Endothelial cell (in vitro differentiated cells): ENCODE measurements around the gene GABRG3. TPM values are rescaled to one million over a fixed set of nuclear protein-coding genes. Genes with fewer than 3 reads are reported as not detected.

Experiments
- DNase-seq: peaks from one replicate; pipeline ENCODE4 v3.0.0; 2021; ENCODE audit warnings: low spot score
- H3K27ac Mint-ChIP-seq: one replicate; pipeline ENCODE4 v1.8.0; 2021; ENCODE audit warnings: mixed read lengths, inconsistent platforms; ENCODE audit not compliant: unreplicated experiment
- H3K27me3 Mint-ChIP-seq: one replicate; pipeline ENCODE4 v1.8.0; 2021; ENCODE audit warnings: mild to moderate bottlenecking, moderate library complexity, mixed read lengths, inconsistent platforms; ENCODE audit not compliant: unreplicated experiment
- H3K36me3 Mint-ChIP-seq: one replicate; pipeline ENCODE4 v1.8.0; 2021; ENCODE audit warnings: mild to moderate bottlenecking, low read depth, mixed read lengths, inconsistent platforms; ENCODE audit not compliant: unreplicated experiment
- H3K4me1 Mint-ChIP-seq: one replicate; pipeline ENCODE4 v1.8.0; 2021; ENCODE audit warnings: mild to moderate bottlenecking, mixed read lengths, inconsistent platforms; ENCODE audit not compliant: unreplicated experiment
- H3K4me3 Mint-ChIP-seq: one replicate; pipeline ENCODE4 v1.8.0; 2021; ENCODE audit warnings: mild to moderate bottlenecking, mixed read lengths, inconsistent platforms; ENCODE audit not compliant: unreplicated experiment
- H3K9me3 Mint-ChIP-seq: one replicate; pipeline ENCODE4 v1.8.0; 2021; ENCODE audit warnings: mixed read lengths, inconsistent platforms; ENCODE audit not compliant: unreplicated experiment
- total RNA-seq: library from RNA; stranded (reverse); fragmentation: NEBNext Ultra II Directional; extraction: Animal tissue kit (Norgen Biotek cat#: 25700); gene quantifications from one replicate; pipeline ENCODE4 v1.2.1, GENCODE V29; 2021; ENCODE audit not compliant: unreplicated experiment
- TF ChIP-seq, protein P1 (sequence below): fragments of 200-600 bp; sonication (generic); IDR thresholded peaks from one replicate; pipeline ENCODE4 v1.5.0; 2021; ENCODE audit warnings: antibody characterized with exemption; ENCODE audit not compliant: unreplicated experiment

Gene GABRG3
- total RNA-seq, 1 donor from 2014 or later: 0.21 TPM

DNA sequence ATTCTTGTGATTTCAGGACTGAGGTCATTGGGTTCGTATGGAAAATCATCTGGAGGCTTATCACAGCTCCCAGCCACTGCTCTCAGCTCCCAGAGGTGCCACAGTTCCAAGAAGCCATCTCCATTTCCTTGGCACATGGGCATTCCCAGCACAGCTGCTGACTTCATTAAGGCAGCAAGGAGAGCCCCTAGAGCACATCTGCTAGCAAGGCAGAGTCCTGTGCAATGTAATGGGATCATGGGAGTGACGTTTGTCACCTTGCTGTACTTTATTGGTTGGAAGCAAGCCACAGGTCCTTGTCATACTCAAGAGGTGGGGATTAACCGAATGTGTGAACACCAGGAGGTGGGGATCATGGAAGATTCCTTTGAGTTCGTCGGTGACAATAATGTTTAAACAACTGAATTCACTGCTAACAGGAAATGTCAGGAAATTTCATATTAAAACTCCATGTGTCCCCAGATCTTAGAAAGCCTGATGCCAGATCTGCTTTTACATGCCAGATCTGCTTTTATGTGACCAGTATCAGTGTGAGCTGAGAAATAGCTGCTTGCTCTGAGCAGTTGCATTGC is 148.8 kb downstream of the GABRG3 start:
- Mint-ChIP-seq H3K27me3 (peaks cover 1% of the 10 kb centered on the region), H3K27ac (no peak overlapping the region), H3K9me3 (no peaks in the 10 kb centered on the region), H3K36me3 (no peaks in the 10 kb centered on the region), H3K4me3 (no peak overlapping the region), H3K4me1 (no peaks in the 10 kb centered on the region)
- TF ChIP-seq, protein P1, sequence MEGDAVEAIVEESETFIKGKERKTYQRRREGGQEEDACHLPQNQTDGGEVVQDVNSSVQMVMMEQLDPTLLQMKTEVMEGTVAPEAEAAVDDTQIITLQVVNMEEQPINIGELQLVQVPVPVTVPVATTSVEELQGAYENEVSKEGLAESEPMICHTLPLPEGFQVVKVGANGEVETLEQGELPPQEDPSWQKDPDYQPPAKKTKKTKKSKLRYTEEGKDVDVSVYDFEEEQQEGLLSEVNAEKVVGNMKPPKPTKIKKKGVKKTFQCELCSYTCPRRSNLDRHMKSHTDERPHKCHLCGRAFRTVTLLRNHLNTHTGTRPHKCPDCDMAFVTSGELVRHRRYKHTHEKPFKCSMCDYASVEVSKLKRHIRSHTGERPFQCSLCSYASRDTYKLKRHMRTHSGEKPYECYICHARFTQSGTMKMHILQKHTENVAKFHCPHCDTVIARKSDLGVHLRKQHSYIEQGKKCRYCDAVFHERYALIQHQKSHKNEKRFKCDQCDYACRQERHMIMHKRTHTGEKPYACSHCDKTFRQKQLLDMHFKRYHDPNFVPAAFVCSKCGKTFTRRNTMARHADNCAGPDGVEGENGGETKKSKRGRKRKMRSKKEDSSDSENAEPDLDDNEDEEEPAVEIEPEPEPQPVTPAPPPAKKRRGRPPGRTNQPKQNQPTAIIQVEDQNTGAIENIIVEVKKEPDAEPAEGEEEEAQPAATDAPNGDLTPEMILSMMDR: no peak
- no peak for DNase-seq

DNA sequence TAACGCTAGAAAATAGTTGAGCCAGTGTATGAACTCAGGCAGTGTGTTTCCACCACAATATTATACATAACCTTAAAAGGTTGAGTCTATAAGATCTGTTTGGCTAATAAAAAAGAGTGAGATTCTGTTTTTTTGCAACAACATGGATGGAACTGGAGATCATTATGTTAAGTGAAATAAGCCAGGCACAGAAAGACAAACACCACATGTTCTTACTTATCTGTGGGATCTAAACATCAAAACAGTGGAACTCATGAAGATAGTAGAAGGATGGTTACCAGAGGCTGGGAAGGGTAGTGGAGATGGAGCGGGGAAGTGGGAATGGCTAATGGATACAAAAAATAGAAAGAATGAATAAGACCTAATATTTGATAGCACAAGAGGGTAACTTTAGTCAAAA is 150.7 kb downstream of the GABRG3 start:
- H3K27me3 Mint-ChIP-seq: peaks cover under 1% of the 10 kb centered on the region
- no peaks in the 10 kb centered on the region for H3K9me3 Mint-ChIP-seq
- H3K4me3 Mint-ChIP-seq: no peak overlapping the region
- no peaks in the 10 kb centered on the region for H3K4me1 Mint-ChIP-seq
- no peaks in the 10 kb centered on the region for H3K36me3 Mint-ChIP-seq
- DNase-seq: no peak
- H3K27ac Mint-ChIP-seq: no peak overlapping the region
- TF ChIP-seq, protein P1: no peak

DNA sequence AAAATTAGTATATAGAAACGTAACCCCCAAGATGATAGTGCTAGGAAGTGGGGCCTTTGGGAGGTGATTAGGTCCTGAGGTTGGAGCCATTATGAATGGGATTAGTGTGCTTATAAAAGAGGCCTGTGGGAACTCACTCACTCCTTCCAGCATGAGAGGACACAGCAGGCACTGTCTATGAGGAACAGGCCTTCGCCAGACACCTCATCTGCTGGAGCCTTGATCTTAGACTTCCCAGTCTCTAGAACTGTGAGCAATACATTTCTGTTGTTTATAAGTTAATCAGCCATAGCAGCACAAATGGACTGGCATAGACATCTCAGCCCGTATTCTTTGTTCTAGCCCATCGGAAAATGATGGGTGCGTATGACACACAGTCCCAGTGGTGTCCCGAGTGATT is 152.3 kb downstream of the GABRG3 start:
- TF ChIP-seq, protein P1: no peak
- no peak for DNase-seq
- no peak overlapping the region for H3K4me3 Mint-ChIP-seq
- H3K36me3 Mint-ChIP-seq: no peaks in the 10 kb centered on the region
- H3K27me3 Mint-ChIP-seq: no peaks in the 10 kb centered on the region
- no peaks in the 10 kb centered on the region for H3K4me1 Mint-ChIP-seq
- H3K27ac Mint-ChIP-seq: no peak overlapping the region
- no peaks in the 10 kb centered on the region for H3K9me3 Mint-ChIP-seq

DNA sequence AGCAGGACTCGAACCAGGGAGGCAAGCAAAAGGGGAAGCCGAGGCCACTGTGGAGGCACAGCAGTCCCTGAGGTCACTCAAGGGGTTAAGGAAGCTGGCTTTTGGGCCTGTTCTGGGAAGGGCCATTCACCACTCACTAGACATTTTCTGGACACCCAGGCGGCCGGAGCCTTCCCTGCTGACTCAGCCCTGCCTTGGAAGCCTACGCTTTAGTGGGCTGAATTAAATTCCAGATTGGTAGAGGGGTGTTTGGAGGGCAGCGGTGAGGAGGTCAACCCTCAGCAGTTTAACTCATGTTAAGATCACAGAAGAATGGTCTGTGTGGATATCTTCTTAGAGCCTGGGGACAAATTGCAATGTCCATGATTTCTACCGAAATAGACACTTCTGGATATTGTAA is 152.8 kb downstream of the GABRG3 start:
- no peak overlapping the region for H3K4me3 Mint-ChIP-seq
- H3K4me1 Mint-ChIP-seq: no peaks in the 10 kb centered on the region
- no peaks in the 10 kb centered on the region for H3K9me3 Mint-ChIP-seq
- TF ChIP-seq, protein P1: no peak
- H3K36me3 Mint-ChIP-seq: no peaks in the 10 kb centered on the region
- no peaks in the 10 kb centered on the region for H3K27me3 Mint-ChIP-seq
- no peak overlapping the region for H3K27ac Mint-ChIP-seq
- no peak for DNase-seq

DNA sequence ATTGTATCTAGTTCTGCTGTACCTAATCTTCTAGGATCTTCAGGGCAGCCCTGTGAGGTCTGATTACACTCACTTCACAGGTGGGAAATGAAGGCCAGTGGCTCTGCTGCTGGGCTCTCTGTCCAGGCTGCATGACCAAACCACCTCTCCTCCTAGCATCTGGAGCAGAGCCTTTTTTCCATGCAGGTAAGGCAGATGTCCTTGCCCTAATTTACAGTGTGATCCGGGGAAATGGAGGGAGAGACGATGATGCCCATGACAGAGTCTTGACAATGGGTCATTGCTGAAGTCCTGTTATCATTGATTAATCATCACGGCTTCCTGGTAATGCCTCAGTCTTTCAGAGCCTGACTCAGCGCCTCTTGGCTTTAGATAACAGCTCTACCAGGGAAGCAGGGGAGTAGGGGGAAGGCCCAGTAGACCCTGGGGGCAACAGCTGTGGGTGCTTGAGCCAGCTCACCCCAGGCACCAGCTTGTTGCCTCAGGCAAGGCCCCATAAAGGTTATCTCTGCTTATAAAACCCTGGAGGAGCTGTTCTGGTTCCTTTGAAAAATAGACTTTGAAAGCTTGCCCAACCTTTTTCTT is 153.4 kb downstream of the GABRG3 start:
- Mint-ChIP-seq H3K27ac (no peak overlapping the region), H3K4me1 (no peaks in the 10 kb centered on the region), H3K27me3 (no peaks in the 10 kb centered on the region), H3K36me3 (no peaks in the 10 kb centered on the region), H3K4me3 (no peak overlapping the region), H3K9me3 (no peaks in the 10 kb centered on the region)
- no peak for DNase-seq
- TF ChIP-seq, protein P1: no peak
